ENCODE data around the gene TOMM40. TPM values are rescaled to one million over a fixed set of nuclear protein-coding genes. Genes with fewer than 3 reads are reported as not detected.

TOMM40 gene
- total and polyA plus RNA-seq, 9 of the 15 experiments (the other 6 are each of a cell fraction or from before 2014, with no cell fraction given): 0.89 to 290 (median 160) TPM

DNA sequence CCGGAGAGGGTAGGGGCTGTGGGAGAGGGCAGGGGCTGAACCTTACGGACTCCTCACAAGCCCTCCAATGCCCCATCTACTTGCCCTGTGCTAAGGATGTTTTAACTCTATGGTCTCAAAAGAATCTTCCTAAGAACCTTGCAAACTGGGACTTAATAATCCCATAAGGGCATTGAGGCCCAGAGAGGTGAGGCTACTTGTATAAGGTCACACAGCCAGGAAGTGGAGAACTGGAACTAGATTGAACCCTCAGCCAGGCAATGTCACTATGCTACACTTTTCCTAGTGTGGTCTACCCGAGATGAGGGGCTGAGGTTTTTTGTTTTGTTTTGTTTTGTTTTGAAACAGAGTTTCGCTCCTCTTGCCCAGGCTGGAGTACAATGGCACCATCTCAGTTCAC, 40.5 kb downstream of the TOMM40 start:
- no peak overlapping the region for H3K9ac ChIP-seq (ENCODE audit: insufficient read depth in 1 of 2, low read depth in 2 of 2, low read length in 2 of 2)
- BruUV-seq (replicated peaks): no TSS peak
- in situ Hi-C loops (cut with MboI): no loop called here
- H3K79me2 ChIP-seq (ENCODE audit: control insufficient read depth, insufficient read depth, low read length): no peaks in the 10 kb centered on the region
- H3K9me3 ChIP-seq (replicated peaks; ENCODE audit: control insufficient read depth, insufficient read depth, low read depth, low read length): no peaks in the 10 kb centered on the region
- no peaks in the 10 kb centered on the region for H3K36me3 ChIP-seq (ENCODE audit: control insufficient read depth, insufficient read depth, low read length)
- peak in 1 of 2 experiments; percentile 28; a peak in 1 of 4 replicates for TF ChIP-seq KDM1A (IDR thresholded peaks at IDR 0.05)
- peak; percentile 65 for TF ChIP-seq ZFP36 (IDR thresholded peaks at IDR 0.05; ENCODE audit: low read depth, low read length, partially characterized antibody)
- peak; percentile 54 for TF ChIP-seq ETV1 (tag; conservative IDR thresholded peaks at IDR 0.05; ENCODE audit: low read depth)
- peak; percentile 77 for TF ChIP-seq BCOR (IDR thresholded peaks at IDR 0.05)
- no peak for TF ChIP-seq CEBPG (CRISPR knock-in tag; IDR thresholded peaks at IDR 0.05)
- TF ChIP-seq CEBPG (tag; conservative IDR thresholded peaks at IDR 0.05 in 1 of 2, IDR thresholded peaks at IDR 0.05 in 1 of 2): no peak
- peak; percentile 80 for TF ChIP-seq RBM25 (IDR thresholded peaks at IDR 0.05; ENCODE audit: low read depth, low read length, severe bottlenecking)
- TF ChIP-seq ADNP (tag; IDR thresholded peaks at IDR 0.05): 0 out of 2 replicates have a peak, but pooled peaks have one; percentile 34
- TF ChIP-seq FOXA3 (CRISPR knock-in tag; conservative IDR thresholded peaks at IDR 0.05 in 1 of 2, IDR thresholded peaks at IDR 0.05 in 1 of 2): no peak
- no peak for TF ChIP-seq CEBPB (tag; IDR thresholded peaks at IDR 0.05)
- H3K9me1 ChIP-seq (ENCODE audit: control insufficient read depth, insufficient read depth, low read length): no peaks in the 10 kb centered on the region
- H4K20me1 ChIP-seq (replicated peaks; ENCODE audit: control insufficient read depth, insufficient read depth, low read length): no peaks in the 10 kb centered on the region
- CTCF ChIA-PET (ENCODE audit: low intra/inter-chr PET ratio): no interaction called here
- H3K27me3 ChIP-seq (ENCODE audit: control insufficient read depth in 2 of 2, insufficient read depth in 2 of 2, low read length in 2 of 2): no peaks in the 10 kb centered on the region
- intact Hi-C loops (cut with micrococcal nuclease): no loop called here
- no peak overlapping the region for H3K4me2 ChIP-seq (ENCODE audit: insufficient read depth, low read length)
- H3K27ac ChIP-seq (ENCODE audit: extremely low read depth, low read depth, low read length): no peak overlapping the region
- H3K4me1 ChIP-seq (replicated peaks in 1 of 2; ENCODE audit: control insufficient read depth in 2 of 2, insufficient read depth in 2 of 2, low read length in 2 of 2): peaks cover 6 to 18% of the 10 kb centered on the region in 2 experiments
- no peak overlapping the region for H2AFZ ChIP-seq (ENCODE audit: low read depth, low read length)
- WGBS (ENCODE audit: insufficient coverage, low coverage, missing lambda C conversion rate): 68% methylated on average over 4 of the region's 4 CpGs
- POLR2A ChIA-PET: interaction anchor here (0.9 kb wide), 1 partner anchor 23 kb away, joined by 4 read pairs; no protein-coding TSS in a partner anchor
- DNase-seq (ENCODE audit: extremely low read depth in 1 of 4, low spot score in 3 of 4): no peak
- H3K4me3 ChIP-seq: no peak overlapping the region
- no peak for ATAC-seq
- FAIRE-seq: no peak

Data from K562 (cell line).